Measurements from ENCODE around the gene RHOF.
A peak's percentile ranks its signal among the peaks of the same experiment; 100 is the strongest.

Gene RHOF

DNA sequence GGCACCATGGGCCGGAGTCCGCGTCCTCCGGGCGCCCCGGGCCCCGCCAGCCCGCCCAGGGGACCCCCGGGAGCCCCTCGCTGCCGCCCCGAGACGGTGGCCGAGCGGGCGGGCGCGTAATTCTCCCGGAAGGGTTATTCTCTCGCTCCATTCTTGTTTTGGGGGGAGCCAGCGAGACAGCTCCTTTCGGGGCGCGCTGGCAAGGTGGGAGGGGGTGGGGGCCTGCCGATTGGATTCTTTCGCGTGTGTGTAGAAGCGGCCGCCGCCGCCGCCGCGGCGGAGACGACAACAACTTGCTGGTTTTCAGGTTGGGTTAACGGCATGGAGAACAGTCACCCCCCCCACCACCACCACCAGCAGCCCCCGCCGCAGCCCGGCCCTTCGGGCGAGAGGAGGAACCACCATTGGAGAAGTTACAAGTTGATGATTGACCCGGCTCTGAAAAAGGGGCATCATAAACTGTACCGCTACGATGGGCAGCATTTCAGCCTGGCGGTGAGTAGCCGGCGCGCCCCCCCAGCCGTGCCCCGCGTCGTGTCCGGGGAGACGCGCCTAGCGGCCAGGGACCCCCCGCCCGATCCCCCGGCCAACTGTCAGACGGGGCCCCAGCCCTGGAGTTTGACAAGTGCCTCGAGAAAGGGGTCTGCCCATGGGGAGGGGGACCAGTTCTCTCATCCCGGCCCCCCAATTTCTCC is 11.1 kb upstream of the RHOF start:
- DNase-seq: peak; percentile 38

DNA sequence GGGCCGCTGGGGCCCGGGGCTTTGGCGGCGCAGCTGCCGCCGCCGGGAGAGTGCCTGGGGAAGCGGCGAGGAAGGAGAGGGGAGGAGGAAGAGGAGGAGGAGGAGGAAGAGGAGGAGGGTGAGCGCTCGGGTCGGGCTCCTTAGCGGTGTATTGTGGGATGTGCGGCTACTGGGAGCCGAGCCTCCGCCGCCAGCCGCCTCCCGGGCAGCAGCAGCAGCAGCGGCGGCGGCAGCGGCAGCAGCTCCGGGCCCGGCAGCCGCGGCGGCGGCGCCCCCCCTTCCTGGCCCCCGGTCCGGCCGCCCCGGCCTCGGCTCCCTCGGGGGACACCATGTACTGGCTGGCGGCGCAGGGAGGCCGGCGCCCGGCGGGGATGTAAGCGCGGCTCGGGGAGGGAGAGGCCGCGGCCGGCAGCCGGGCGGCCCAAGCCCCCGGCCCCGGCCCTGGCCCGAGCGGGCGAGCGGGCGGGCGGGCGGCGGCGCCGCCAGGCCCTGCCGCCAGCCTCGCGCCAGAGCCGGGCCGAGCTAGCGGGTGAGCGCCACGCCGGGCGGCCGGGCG is 10.5 kb upstream of the RHOF start, which contains the start of gene SETD1B:
SETD1B (plus strand) TSS at position 149 of the 556 bp plus-strand sequence. CDS start 729 bp downstream, outside the sequence.
- peak; percentile 69 for DNase-seq

DNA sequence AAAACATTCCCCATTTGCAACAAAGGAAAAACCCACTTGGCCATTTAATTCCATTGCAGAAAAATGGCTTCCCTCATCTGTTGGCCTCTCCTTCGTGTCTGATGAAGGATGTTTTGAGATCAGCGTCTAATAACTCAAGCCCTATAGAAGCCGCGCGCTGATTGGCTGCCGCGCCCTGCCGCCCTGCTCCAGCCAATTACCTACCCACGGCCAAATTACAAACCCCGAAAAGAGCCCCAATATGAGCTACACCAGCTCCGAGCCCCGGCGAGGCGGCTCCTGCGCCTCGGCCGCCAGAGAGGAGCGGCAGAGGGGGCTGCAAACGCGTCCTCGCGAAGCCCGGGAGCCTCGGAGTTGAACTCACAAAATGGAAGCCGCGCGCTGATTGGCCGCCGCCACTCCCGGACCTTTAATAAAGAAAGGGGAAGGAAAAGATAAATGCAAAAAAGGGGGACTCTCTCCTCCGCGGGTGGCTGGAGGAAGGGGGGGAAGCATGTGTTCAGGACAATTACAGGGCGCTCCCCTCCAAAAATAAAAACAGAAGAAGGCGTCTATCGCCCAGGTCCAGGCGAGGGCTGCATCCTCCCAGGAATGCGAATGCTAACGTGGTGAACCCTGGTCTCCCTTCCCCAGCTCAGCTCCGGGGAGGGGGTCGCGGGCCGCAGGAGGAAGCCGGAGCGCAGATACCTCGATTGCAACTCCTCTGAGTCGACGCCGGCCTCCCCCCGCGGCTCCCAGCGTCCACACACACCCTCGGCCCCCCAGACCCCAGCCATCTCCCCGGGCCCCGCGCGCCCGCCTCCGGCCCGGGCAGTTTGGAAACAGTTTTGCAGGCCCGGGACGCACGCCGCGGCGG is 9.6 kb upstream of the RHOF start:
- DNase-seq: peak; percentile 94

DNA sequence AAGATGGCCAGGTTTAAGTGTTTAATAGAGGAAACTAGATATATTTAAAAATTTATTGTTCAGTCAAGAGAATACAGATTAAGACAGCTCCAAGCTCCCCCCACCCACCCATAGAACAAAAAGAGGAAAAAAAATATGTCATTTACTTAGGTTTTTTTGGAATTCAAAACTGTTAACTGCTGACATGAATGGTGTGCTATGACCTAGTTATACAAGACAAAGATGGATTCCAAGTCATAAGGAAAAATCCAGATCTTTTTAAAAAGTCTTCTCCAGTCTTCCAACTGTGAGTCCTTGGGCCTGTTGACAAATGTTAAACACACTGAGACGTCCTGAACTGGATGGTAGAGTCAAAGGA is 9.0 kb upstream of the RHOF start:
- no peak for DNase-seq

GRCh38 chr12:121801595-121802484 is 8.4 kb upstream of the RHOF start:
- peak; percentile 59 for DNase-seq

DNA sequence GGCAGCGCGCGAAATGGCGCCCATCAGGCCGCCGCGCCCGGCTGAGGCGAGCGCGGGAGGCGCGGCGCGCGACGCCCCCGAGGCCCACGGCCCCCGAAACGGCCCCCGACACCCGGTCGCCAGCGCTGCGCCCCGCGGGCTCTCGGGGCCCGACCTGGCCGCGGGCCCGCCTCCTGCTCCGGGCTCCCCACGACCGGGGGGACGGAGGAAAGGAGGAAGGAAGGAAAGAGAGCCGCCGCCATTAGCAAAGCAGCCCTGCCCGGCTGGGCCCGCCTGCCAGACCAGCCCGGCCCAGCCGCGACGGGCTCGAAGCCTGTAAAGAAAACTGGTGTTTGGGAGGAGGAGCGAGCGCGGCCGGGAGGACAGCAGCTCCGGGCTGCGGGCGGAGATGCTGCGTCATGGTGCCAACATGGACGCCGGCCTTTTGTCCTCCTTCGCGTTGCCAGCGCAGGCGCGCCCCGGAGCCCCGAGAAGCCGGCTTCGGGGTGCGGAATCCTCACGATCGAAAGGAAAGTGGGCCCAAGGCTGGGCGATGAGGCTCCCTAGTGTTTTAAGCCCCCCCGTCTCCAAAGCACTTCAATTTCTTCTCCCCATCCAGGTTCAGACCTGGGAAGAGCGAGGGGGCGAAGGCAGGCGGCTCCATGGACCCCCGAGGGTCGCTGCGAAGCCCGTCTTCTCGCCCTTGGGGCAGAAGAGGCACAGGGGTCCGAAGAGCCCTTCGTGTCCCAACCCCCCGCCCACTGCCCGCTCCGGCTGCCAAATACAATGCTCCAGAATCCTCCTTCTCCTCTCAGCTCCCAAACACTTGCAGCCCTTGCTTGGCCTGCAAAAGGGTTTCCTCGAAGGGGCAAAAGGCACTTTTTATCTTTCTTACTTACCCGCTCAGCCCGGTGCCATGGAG is 7.5 kb upstream of the RHOF start:
- DNase-seq: peak; percentile 86

GRCh38 chr12:121799842-121800693 is 6.6 kb upstream of the RHOF start:
- peak; percentile 95 for DNase-seq

DNA sequence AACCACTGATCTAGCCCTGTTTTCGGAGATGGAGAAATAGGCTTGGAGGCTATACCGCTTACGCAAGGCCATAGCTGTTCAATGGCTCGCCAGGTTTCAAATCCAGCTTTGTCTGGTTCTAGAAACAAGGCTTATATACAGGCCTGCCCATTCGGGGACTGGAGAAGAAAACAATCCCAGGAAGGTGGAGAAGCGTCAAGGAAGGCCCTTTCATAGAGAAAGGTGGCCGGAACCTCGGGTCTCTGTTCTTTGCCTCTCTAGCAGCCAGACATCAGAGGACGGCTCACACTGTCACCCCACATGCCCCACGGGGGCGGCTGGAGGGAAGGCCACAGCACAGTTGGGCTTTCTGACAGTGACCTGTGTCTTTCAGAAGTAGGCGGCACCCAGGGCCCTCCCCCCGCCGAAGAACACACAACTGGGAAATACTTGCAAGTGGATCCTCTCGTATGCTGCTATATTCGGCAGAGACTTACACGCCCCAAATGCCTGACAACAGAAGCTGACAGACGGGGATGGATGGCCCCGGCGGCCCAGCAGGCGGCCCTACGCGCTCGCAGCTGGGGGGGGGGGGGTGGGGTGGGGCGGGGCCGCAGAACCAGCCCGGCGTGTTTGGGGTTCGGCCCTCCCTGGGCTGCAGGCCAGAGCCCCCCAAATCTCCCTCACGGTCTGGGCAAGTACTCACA is 5.8 kb upstream of the RHOF start:
- peak; percentile 91 for DNase-seq

DNA sequence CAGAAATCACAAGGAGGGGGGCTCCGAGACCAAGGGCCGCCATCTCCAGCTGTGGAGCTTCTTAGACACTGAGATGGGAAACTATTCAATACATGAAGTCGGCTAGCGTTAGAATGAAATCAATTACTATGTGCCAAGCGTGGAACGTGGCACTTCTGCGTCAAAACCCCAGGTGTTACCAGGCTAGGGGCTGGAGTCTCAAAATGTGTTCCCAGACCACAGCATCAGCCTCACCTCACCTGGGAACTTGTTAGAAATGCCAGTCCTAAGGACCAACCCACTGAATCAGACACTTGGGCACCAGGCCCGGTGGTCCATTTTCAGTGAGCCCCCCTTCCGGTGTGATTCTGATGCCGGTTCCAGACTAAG is 5.3 kb upstream of the RHOF start:
- DNase-seq: no peak

GRCh38 chr12:121797937-121798786 is 4.7 kb upstream of the RHOF start:
- DNase-seq: no peak

GRCh38 chr12:121796855-121797751 is 3.6 kb upstream of the RHOF start:
- DNase-seq: peak; percentile 64

GRCh38 chr12:121795034-121795968 is 1.8 kb upstream of the RHOF start:
- DNase-seq: peak; percentile 75

DNA sequence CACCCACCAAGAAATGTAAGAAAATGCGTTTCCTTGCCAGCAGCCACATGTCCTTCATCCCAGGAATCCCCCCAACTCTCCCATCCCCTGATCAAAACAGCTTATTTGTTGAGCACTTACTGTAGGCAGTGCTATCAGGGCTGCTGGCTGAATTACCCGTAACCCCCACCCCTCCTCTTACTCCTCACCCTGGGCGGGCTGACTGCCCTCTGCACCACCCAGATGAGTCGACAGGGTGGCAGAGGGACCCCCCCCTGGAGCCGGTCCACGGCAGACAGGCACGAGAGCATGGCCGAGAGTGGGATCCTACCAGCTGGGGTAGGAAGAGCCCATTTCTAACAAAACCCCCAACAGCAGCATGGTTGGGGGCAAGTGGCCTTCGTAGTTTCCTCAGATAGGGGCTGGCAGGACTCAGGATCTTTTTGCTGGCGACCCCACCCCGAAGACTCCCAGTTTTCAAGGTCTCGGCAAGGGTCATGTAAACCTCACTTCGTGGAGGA is 1.1 kb upstream of the RHOF start:
- DNase-seq: no peak

- DNase-seq: peak; percentile 86
Measured at GRCh38 chr12:121793838-121794533, 498 bp upstream of the RHOF start.

- DNase-seq: no peak
Measured at GRCh38 chr12:121792607-121793439, 665 bp downstream of the RHOF start.
